MM.1S (cell line): ENCODE results near the gene AQP5.

Source experiments
- CTCF ChIP-seq: fragments of 300-600 bp; sonication (generic); IDR thresholded peaks from 2 replicates; pipeline ENCODE4 v1.5.1; 2016; ENCODE audit warnings: antibody characterized with exemption, low read length, mixed read lengths
- EZH2 ChIP-seq: fragments of 300-600 bp; sonication (generic); optimal IDR thresholded peaks from 2 replicates; pipeline ENCODE3; 2017; ENCODE audit warnings: low read depth, mild to moderate bottlenecking, antibody characterized with exemption, low read length, mixed read lengths
- EZH2phosphoT487 ChIP-seq: fragments of 300-600 bp; sonication (generic); IDR thresholded peaks from 2 replicates; pipeline ENCODE4 v1.6.1; 2018; ENCODE audit warnings: antibody characterized with exemption, low read length

DNA sequence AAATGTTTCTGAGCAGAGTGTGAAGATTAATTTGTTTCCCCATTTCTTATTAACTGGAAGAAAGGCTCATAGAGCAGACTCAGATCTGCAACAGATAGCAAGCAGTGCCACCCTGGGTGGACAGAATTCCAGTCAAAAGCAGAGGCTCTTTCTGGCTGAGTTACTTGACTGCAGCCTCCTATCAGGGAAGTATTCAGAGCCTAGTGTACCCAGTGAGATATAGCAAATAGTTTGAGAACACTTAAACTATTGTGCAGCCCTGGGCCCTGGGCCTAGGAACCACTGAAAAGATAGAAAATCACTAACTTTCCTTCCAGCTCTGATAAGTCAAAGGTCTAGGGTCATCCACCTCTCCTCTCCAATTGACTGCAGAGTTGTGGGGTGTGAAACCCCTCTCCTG lies 22.4 kb upstream of the AQP5 start:
- TF ChIP-seq CTCF (no peak), EZH2 (no peak), EZH2phosphoT487 (no peak)
